Mammary epithelial cell (primary cell): Measurements from ENCODE around the gene RPAP2.

Source experiments
- CTCF ChIP-seq, 2 donors: IDR thresholded peaks in 1 of 2; conservative IDR thresholded peaks in 1 of 2; 2 replicates each; pipeline ENCODE4 v1.5.1; 2011 to 2012; ENCODE audit warnings: inconsistent platforms in 2 of 2, low read length in 2 of 2, mild to moderate bottlenecking in 2 of 2, control low read depth in 1 of 2, low read depth in 1 of 2; ENCODE audit not compliant: insufficient read depth in 1 of 2; ENCODE audit errors: extremely low read depth in 1 of 2
- EZH2 ChIP-seq: IDR thresholded peaks from 2 replicates; pipeline ENCODE4 v1.6.1; 2012; ENCODE audit warnings: low read length, inconsistent platforms, borderline replicate concordance

DNA sequence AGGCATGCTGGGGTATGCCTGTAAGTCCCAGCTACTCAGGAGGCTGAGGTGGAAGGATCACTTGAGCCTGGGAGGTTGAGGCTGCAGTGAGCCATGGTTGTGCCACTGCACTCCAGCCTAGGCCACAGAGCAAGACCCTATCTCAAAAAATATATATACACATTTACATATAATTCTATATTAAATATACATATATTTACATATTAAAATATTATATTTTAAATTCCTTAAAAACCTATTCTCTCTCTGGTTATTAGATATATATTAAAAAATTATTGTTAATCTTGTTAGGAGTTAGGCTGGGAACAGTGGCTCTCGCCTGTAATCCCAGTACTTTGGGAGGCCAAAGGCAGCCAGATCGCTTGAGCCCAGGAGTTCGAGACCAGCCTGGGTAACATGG, 22.8 kb upstream of the RPAP2 start:
- TF ChIP-seq CTCF (conservative IDR thresholded peaks at IDR 0.05 in 1 of 2, IDR thresholded peaks at IDR 0.05 in 1 of 2; ENCODE audit: extremely low read depth in 1 of 2, insufficient read depth in 1 of 2, low read depth in 1 of 2, low read length in 2 of 2), result no peak
- TF ChIP-seq EZH2, result no peak
